LHCN-M2 (cell line): ENCODE data around the gene PLEKHA6. TPM values are rescaled to one million over a fixed set of nuclear protein-coding genes. Genes with fewer than 3 reads are reported as not detected.

Source experiments
- DNase-seq: peaks from one replicate; pipeline ENCODE4 v3.0.0-alpha.2; 2012; ENCODE audit warnings: low read depth
- polyA plus RNA-seq: library from polyadenylated mRNA; unstranded; fragments of >200 nt; gene quantifications from one replicate; pipeline ENCODE4 v1.2.1, GENCODE V29; 2012; ENCODE audit warnings: missing spikeins
- total RNA-seq: library from RNA; depleted of rRNA; stranded (reverse); fragments of >200 nt; gene quantifications from 2 replicates; pipeline ENCODE4 v1.2.3, GENCODE V29; 2014; rRNA removed

Gene PLEKHA6, protein sequence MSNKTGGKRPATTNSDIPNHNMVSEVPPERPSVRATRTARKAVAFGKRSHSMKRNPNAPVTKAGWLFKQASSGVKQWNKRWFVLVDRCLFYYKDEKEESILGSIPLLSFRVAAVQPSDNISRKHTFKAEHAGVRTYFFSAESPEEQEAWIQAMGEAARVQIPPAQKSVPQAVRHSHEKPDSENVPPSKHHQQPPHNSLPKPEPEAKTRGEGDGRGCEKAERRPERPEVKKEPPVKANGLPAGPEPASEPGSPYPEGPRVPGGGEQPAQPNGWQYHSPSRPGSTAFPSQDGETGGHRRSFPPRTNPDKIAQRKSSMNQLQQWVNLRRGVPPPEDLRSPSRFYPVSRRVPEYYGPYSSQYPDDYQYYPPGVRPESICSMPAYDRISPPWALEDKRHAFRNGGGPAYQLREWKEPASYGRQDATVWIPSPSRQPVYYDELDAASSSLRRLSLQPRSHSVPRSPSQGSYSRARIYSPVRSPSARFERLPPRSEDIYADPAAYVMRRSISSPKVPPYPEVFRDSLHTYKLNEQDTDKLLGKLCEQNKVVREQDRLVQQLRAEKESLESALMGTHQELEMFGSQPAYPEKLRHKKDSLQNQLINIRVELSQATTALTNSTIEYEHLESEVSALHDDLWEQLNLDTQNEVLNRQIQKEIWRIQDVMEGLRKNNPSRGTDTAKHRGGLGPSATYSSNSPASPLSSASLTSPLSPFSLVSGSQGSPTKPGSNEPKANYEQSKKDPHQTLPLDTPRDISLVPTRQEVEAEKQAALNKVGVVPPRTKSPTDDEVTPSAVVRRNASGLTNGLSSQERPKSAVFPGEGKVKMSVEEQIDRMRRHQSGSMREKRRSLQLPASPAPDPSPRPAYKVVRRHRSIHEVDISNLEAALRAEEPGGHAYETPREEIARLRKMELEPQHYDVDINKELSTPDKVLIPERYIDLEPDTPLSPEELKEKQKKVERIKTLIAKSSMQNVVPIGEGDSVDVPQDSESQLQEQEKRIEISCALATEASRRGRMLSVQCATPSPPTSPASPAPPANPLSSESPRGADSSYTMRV
- total RNA-seq = 36.2 and 50.9 TPM in 2 replicates
- polyA plus RNA-seq = 36.9 TPM

DNA sequence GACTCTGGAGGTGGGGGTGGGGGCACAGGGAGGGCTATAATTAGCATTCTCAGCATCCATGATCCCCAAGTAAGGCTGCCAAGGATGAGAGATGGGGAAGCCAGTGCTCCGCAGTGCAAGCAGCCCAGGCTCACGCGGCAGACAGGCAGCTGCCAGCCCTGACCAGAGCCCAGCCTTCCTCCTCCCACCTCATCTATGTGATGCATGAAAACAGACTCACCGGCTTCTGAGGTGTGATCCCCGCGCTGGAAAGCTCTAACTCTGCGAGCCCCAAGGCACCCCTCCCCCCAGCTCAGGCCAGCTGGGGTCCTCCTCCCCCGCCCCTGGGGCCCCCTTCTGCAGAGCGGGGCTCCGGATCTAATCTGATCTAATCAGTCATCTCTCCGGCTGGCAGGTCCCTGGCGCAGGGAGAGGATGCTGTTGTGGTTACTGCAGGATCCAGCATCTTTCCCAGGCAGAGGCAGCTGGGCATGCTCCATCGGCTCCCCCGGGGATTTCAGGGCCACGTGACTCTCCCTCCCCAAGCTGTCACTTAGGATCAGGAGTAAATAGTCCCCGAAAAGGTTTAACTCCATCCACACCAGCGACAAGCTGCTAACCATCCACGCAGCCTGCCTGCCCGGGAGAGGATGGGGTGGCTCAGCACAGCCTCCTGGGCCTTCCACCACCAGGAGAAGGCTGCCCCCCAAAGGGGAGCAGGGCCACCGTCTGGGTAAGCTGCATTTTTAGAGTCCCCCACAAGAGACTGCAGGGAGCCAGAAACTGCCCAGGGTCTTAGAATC is at the start of gene PLEKHA6:
TSS of gene PLEKHA6 (minus strand) at position 456 of the 782 bp plus-strand sequence. CDS start 86,202 bp downstream, outside the sequence.
- peak; percentile 90 for DNase-seq

DNA sequence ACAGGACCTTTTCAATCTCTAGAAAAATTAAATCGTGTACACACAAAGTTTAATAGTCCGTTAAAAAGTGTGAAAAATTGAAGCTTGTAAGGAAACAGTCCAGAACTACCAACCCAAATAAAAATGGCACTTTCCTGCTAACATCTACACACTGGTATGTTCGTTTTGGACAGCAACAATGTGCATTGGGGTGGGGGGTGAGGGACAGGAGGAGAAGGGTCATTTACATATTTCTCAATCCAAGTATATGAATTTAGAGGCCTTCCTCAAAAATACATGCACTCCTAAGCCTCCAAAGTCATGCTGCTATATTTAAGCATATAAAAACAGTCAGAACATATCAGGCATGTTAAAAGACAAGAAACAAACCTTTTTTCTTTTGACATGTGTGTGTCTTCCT is 49.4 kb upstream of the PLEKHA6 start:
- no peak for DNase-seq

DNA sequence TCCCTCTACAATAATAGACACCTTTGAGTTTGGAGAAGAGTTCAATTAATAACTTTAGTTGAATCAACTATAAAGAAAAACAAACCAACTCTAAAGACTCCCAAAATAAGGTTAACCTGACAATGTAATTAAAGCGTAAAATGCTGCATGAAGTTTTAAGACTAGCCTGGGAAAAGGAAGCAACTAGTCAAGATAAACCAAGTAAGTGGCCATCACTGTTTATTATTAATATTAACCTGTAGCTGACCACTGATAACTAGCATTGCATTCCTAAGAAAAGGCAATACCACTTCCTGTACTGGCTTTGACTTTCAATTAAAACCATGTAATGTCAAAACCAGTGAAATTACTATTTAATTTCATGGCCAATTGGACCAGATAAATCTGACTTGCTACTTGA is 48.9 kb upstream of the PLEKHA6 start:
- DNase-seq = no peak

DNA sequence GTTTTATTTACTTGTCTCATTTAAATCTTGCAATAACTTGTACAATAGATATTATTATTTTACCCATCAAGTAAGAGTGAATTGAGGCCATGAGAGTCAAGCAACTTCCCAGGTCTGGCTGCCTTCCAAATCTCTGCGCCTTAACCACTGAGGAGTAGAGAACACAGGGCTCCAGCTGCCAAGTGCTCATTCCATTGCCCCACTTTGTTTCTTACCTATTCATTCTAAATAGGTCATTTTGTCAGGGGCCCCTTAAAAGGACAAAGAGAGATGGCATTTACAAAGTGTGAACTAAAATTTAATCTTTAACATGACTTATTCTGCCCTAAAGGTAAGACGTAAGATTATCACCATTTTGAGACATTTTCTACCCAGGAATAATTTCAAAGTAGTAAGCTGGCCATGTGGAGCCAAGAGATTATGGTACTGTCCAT is 48.4 kb upstream of the PLEKHA6 start:
- peak; percentile 69 for DNase-seq

DNA sequence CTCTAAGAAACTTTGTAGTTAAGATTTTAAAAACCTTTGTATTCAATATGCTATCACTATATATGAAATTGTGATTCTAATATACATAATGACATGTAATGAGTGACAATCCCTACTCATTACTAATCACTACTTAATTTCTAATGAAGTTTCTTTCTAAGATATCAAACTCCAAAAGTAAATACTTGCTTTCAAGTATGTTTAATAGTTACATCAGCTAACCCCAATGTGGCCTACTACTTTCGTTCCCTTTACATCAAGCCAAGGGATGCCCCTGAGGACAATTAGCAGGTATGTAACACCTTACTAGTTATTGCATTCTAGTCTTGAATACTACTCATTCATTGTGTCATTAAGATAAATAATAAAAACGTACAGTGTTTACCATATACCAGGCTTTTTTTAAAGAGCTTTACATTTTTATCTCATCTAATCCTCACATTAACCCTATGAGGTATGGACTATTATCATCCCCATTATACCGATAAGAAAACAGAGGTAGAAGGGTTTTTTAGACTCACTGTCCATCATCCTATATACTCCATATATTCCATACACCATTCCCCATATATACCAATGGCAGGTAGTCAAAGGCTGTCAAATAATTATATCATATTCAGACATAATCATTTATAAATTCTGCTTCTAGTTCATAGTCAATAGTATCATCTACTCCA is 47.7 kb upstream of the PLEKHA6 start:
- DNase-seq = no peak

DNA sequence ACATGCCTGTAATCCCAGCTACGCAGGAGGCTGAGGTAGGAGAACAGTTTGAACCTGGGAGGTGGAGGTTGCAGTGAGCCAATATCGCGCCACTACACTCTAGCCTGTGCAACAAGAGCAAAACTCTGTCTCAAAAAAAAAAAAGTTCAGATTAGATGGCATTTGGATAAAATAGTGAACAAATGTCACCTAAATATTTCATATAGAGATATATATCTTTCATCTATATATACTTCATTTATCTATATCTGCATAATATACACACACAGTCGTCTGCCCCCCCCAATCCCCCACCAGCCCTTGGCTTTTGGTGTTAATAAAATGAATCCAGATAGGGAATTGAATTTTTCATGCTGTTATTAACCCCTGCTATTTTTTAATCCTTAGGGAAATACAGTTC is 46.9 kb upstream of the PLEKHA6 start:
- no peak for DNase-seq

DNA sequence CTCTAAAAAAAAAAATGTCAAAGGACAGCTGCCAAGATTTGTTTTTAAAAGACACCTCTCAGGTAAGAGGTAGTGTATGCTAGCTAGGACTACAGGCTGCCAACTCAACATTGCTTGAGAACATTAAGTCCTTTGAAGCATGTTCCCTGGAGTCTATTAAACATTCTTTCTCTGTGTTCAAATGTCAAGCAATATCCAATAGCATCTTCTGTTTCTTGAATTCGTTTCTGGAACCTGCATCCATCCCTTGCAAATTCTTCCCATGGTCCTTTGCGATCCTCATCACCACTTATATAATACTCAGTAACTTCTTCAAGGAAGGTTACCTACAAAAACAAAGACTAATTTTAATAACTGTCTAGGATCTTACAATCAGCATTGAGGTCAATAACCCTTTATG is 46.3 kb upstream of the PLEKHA6 start:
- no peak for DNase-seq

DNA sequence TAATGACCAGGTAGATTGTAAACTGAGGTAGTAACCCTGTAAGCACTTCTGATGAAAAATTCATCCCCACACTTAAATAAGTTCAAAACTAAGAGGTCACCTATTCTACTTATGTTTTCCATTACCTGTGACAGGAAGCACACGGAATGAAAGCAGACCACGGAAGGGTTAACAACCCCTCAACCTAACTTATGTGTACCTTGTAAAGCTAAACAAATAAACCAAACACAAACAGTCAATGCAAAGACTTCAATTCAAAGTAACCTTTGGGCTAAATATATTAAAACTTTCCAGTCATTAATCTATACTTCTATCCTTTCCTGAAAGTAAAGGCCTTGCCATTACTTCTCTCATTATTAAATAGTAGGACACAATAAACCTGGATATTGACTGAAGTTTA is 44.9 kb upstream of the PLEKHA6 start:
- no peak for DNase-seq

DNA sequence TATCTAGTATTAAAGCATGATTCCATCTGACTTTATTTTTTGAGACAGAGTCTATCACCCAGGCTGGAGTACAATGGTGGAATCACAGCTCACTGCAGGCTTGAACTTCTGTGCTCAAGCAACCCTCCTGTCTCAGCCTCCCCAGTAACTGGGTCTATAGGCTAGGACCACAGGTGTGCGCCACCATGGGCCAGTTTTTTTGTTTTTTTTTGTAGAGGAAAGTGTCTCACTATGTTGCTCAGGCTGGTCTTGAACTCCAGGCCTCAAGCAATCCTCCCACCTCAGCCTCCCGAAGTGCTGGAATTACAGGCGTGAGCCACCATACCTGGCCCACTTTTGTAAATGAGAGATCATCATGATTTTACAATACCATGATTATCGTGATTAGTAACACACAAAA is 42.7 kb upstream of the PLEKHA6 start:
- no peak for DNase-seq

DNA sequence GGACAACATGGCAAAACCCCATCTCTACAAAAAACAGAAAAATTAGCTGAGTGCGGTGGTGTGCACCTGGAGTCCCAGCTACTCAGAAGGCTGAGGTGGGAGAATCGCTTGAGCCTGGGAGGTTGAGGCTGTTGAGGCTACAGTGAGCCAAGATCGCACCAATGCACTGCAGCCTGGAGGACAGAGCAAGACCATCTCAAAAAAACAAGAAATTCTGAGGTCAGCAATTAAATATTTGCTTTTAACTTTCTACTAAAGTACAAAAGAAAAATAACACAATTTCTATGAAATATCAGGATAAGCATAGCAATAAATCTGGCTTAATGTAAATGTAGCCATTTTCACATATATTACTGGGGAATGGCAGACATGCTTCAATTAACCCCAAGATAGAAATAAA is 42.0 kb upstream of the PLEKHA6 start:
- no peak for DNase-seq

DNA sequence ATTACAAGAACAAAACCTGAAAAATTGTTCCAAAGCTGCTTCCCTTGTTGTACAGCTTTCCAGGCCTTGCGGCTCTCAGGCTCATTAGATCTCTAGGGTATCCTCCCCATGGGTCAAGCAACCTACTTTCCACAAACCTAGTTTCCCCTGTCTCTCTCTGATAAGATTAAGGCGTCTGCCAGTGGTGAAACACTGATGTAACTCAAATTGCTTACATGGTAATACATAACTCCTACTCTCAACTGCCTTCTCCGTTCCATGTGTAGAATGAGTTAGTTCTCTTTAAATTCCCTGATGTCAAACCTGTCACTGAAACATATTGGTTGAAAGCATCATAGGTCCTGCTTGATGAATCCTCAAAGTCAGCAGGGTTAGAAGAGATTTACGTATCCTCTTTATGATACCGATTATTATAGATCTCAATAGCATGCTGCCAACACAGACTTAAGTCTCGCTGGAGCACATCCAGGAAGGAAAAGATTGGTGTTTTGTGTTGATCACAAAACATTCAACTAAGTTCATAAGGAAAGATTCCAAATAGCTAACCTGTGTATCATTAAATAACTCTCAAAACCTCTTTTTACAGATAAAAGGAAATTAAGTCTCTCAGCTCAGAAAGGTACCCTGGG is 41.3 kb upstream of the PLEKHA6 start:
- DNase-seq = no peak

DNA sequence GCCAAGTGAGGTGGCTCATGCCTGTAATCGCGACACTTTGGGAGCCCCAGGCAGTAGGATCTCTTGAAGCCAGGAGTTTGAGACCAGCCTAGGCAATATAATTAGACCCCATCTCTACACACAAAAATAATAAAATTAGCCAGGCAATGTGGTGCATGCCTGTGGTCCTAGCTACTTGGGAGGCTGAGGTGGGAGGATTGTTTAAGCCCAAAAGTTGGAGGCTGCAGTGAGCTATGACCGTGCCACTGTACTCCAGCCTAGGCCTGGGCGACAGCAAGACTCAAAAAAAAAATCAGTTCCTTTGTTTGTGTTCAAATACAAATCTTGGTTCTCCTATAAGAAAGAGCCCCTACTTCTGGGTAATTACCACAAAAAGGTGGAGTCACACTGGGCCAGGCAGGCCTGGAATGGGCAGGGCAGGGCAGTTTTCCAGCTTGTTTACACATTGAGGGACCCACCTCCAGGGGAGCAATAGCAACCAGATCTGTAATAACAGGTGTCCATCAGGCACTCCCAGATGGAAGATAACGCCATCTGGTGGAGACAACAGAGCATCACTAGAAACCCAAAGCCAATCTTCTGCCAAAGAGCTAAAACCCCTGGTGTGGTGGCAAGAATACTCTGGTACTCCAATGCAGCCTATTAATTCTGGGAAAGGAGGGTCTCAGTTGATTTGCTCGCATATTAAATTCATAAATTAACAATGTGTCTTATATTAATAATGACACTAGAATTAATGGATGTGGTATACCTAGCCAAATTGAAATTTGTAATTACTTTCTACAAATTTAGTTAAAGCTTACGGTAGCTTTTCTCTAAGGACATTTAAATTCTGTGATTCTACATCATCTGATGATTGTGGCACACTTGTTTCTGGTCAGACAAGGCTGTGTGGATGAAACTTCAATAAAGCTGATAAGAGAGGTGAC is 38.7 kb upstream of the PLEKHA6 start:
- DNase-seq = peak; percentile 87

DNA sequence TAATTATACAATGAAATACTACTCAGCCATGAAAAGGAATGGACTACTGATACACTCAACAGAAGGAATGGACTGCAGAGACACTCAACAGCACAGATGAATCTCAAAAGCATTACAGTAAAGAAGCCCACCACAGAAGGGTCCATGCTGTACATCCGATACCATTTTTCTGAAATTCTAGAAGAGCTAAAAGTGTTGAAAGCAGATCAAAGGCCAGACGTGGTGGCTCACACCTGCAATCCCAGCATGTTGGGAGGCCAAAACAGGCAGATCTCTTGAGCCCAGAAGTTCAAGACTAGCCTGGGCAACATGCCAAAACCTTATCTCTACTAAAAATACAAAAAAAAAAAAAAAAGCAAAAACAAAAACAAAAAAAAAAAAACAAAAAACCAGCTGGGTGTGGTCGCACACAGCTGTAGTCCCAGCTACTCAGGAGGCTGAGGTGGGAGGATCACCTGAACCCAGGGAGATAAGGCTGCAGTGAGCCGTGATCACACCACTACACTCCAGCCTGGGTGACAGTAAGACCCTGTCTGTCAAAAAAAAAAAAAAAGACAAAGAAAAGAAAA is 36.4 kb upstream of the PLEKHA6 start:
- DNase-seq = no peak

DNA sequence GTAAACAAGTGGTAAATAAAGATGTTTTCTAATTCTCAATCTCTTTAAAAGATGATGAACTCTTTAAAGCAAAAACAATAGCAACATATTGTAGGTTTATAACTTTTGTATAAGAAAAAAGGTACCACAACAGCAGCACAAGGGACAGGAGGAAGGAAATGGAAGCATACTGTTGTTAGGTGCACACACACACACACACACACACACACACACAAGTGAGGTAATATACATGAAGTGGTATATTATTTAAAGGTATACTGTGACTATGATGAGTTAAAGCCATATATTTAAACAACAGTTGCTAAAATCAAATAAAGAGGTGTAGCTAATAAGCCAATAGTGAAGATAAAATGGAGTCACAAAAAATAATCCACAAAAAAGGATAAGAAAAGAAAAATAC is 31.9 kb upstream of the PLEKHA6 start:
- no peak for DNase-seq

DNA sequence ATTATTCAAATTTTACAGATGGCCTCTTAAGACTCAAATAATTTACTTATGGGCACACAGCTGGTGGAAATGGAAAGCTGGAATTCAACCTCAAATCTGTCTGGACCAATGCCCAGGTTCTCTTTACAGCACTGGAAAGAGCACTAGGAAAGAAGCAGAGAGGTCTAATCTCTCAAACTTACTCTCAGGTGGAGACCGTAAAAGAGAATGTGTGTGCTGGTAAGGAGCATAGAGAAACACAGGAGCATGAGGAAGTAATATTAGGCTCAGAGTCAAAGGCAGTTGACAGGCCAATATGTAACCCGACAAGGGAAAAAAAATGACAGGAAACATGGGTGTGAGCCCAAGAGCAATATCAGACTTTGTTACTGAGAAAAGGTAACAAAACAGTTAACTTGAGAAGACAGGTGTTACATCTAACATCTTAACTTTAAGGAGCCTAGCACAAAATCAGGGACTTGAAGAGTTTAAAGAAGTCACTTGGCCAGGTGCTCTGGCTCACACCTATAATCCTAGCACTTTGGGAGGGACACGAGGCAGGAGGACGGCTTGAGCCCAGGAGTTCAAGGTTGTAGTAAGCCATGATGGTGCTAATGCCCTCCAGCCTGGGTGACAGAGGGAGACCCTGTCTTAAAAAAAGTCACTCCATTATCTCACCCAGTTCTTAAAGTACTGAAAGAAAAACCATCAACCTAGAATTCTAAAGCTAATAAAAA is 31.2 kb upstream of the PLEKHA6 start:
- DNase-seq = no peak

DNA sequence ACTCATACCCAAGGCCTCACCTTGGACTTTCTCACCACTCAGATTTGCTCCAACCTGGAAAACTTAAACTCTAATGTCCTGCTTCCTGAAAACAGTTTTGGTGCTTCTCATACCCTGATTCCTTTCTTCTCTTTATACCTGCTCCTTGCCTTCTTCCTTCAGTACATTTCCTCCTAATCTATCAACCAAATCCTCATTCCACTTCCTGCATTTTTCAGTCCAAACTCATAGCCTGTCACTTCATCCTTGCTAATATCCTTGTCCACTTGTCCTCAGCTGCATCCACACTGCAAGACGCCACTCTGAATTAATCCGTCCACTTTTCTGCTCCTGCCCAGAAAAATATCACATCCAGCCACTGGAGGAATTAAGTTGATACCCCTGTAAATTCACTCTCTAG is 26.0 kb upstream of the PLEKHA6 start:
- no peak for DNase-seq

DNA sequence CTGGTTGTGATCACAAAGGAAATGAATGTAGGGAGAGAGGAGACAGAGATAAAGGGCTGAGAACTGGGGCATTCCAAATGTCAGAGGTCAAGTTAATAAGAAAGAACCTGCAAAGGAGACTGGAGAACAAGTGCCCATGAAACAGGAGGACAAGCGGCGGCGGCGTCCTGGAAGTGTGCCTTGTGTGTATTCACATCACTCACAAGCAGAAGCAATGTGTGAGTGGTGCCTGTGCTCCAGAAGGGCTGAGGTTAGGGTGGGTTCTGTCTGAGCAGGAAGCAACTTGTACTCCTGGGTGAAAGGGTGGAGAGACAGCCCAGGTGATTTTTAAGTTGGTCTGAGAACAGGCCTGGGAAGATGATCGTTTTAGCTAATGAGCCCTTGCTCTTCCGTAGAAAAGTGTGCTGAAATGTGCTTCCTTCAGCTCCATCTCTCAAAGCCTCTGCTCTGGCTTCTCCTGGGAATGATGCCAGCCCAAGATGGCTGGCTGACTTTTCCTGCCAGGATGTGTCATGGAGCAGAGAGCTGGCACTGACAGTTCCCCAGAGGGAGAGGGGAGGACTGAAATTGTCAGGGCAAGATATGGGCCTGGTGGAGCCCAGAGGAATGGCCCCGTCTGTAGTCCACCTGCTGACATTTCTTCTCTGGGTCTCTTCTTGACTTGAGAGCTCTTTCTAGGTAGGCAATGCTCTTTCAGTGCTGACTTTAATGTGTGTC is 25.1 kb upstream of the PLEKHA6 start:
- peak; percentile 66 for DNase-seq
